ENCODE measurements around the gene ACTL6B.

GRCh38 chr7:100668069-100668449, 11.8 kb upstream of the ACTL6B start:
- TF ChIP-seq L3MBTL2 (conservative IDR thresholded peaks at IDR 0.05) (no peak), NFRKB (IDR thresholded peaks at IDR 0.05) (no peak), ELF4 (IDR thresholded peaks at IDR 0.05) (no peak)

Data from HEK293T (cell line).